ENCODE measurements around the gene ATP1B3. TPM values are rescaled to one million over a fixed set of nuclear protein-coding genes. Genes with fewer than 3 reads are reported as not detected.

The ATP1B3 gene
- total RNA-seq, 1 experiment from 2014 or later: 250 TPM

- H3K9me3 ChIP-seq (ENCODE audit: control insufficient read depth, low read depth, low read length): no peaks in the 10 kb centered on the region
- no peaks in the 10 kb centered on the region for H3K79me2 ChIP-seq (ENCODE audit: insufficient read depth, low read length)
- no peak overlapping the region for H3K4me2 ChIP-seq (ENCODE audit: insufficient read depth, insufficient read length, low read length)
- no peak for TF ChIP-seq CTCF (conservative IDR thresholded peaks at IDR 0.05)
- no peak overlapping the region for H2AK5ac ChIP-seq (ENCODE audit: insufficient read length, low read length)
- no peaks in the 10 kb centered on the region for H4K20me1 ChIP-seq (ENCODE audit: control insufficient read depth, insufficient read depth, insufficient read length)
- no peak overlapping the region for H4K91ac ChIP-seq (ENCODE audit: insufficient read length, low read depth, low read length)
- H4K8ac ChIP-seq (replicated peaks; ENCODE audit: insufficient read length, low read depth, low read length): no peak overlapping the region
- H3K9ac ChIP-seq (ENCODE audit: extremely low read depth, insufficient read length, low read length): no peak overlapping the region
- H2BK12ac ChIP-seq (ENCODE audit: insufficient read length, low read depth, low read length): no peak overlapping the region
- no peaks in the 10 kb centered on the region for H3K23me2 ChIP-seq (ENCODE audit: insufficient read length, low read depth, low read length, poor library complexity, severe bottlenecking)
- H3K56ac ChIP-seq (ENCODE audit: insufficient read length, low read depth, low read length): no peak overlapping the region
- H3K23ac ChIP-seq (ENCODE audit: insufficient read length, low read depth, low read length): no peak overlapping the region
- no peak overlapping the region for H3K4ac ChIP-seq (ENCODE audit: low read depth, low read length)
- Mint-ChIP-seq H3K4me1 (peaks cover 15% of the 10 kb centered on the region in 2 experiments), H3K36me3 (ENCODE audit: insufficient read depth in 1 of 3, low read depth in 3 of 3) (no peaks in the 10 kb centered on the region), H3K27ac (no peak overlapping the region), H3K27me3 (ENCODE audit: low read depth) (peaks cover 2% of the 10 kb centered on the region), H3K4me3 (no peak overlapping the region), H3K9me3 (no peaks in the 10 kb centered on the region; a peak in 1 of 5 replicates)
- no peak overlapping the region for H3T11ph ChIP-seq (ENCODE audit: low read length)
- H2BK120ac ChIP-seq (ENCODE audit: low read depth, low read length, poor library complexity, severe bottlenecking): no peak overlapping the region
- H3K18ac ChIP-seq (ENCODE audit: insufficient read length, low read depth, low read length): no peak overlapping the region
- H3K27me3 ChIP-seq (ENCODE audit: insufficient read depth, low read length): no peaks in the 10 kb centered on the region
- no peak overlapping the region for H2BK15ac ChIP-seq (ENCODE audit: low read depth, low read length)
- no peak overlapping the region for H2BK20ac ChIP-seq (ENCODE audit: low read depth, low read length, poor library complexity, severe bottlenecking)
- no peak overlapping the region for H2BK5ac ChIP-seq (ENCODE audit: insufficient read length, low read length)
- WGBS (ENCODE audit: extremely low coverage, insufficient read length, low lambda C conversion rate): no CpG with 5 or more reads among the region's 1 CpG
- no peak overlapping the region for H3K14ac ChIP-seq (ENCODE audit: insufficient read depth, low read length)
- H4K5ac ChIP-seq (ENCODE audit: insufficient read length, low read depth, low read length): no peak overlapping the region
- no peaks in the 10 kb centered on the region for H3K79me1 ChIP-seq (ENCODE audit: insufficient read depth, low read depth, low read length, poor library complexity, severe bottlenecking)
- H3K4me1 ChIP-seq (ENCODE audit: insufficient read depth, low read length): peaks cover 2% of the 10 kb centered on the region; the same call in 1 of the 2 replicates
- DNase-seq: no peak
- H2AFZ ChIP-seq (ENCODE audit: low read length): no peak overlapping the region
- no peak overlapping the region for H3K27ac ChIP-seq (ENCODE audit: insufficient read length, low read depth, low read length)
Observed at GRCh38 chr3:141844108-141844507, 32.3 kb upstream of the ATP1B3 start.

Data from H9 (cell line).